Activated CD8-positive, alpha-beta memory T cell treated with anti-CD3 and anti-CD28 coated beads, Interleukin-2, amount 50 U/mL, for 48 hours (primary cell): ENCODE results near the gene GFRA4.
A peak's percentile ranks its signal among the peaks of the same experiment; 100 is the strongest.

ENCODE experiments used
- DNase-seq: peaks from one replicate; pipeline ENCODE4 v3.0.0-alpha.2; 2020

GFRA4 gene

GRCh38 chr20:3663031-3663701 is at the start of gene GFRA4:
Gene GFRA4, minus strand, starts transcription at chr20:3663399. Its CDS starts 0 bp downstream, at chr20:3663399.
- peak; percentile 45 for DNase-seq

DNA sequence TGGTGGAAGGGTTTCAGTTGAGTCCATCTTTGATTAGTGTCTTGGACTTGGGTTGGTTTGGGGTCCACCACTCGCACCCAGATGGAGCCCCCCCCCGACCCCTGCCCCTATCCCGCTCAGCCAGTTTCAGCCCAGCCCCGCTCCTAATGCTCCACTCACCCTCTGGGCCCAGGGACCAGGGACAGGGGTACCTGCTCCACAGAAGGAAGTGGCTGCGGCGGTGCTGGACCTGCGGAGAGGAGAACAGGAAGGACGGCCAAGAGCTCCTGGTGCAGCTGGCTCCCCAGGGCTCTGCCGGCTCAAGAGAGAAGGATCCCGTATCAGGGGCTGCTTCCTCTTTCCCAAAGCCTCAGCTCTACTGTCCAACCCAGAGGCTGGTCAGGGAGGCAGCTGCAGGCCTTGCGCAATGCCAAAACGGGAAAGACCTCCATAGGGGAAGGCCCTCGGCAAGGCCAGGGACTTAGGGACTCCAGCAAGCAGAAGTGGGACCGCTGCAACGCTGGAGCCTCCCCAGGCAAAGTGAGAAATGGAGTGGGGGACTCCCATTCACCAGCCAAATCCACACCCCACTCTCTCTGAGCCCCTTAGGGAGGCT is 49.2 kb upstream of the GFRA4 start, which contains the start of gene SIGLEC1:
Gene SIGLEC1 (minus strand): TSS at position 322 of the 595 bp plus-strand sequence. CDS start 5,472 bp downstream, outside the sequence.
- DNase-seq = no peak

- DNase-seq = no peak
Observed at GRCh38 chr20:3711484-3711941, 48.3 kb upstream of the GFRA4 start.

GRCh38 chr20:3710703-3711483 is 47.7 kb upstream of the GFRA4 start:
- DNase-seq = peak; percentile 99

DNA sequence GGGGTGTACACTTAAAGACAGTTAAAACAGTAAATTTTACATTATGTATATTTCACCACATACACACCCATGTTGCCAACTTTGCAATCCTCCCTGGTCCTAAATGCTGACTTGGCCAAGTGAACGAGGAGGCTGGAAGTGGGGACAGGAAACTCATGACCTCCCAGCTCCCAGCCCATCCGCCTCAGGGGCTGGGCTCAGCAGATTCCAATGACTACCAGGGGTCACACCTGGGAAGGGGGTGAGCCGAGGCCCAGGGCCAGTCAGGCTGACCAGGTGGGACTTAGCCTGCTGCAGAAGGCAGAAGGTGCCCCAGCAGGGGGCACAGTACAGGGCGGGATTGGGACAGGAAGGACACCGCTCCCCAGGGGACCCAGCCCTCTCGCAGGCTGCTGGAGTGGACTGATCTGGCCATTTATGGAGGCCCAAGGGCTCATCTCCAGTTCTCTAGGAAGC is 46.8 kb upstream of the GFRA4 start:
- DNase-seq = peak; percentile 49

- DNase-seq = no peak
Observed at GRCh38 chr20:3707508-3707899, 44.3 kb upstream of the GFRA4 start.

- no peak for DNase-seq
Observed at GRCh38 chr20:3706774-3707507, 43.7 kb upstream of the GFRA4 start.

DNA sequence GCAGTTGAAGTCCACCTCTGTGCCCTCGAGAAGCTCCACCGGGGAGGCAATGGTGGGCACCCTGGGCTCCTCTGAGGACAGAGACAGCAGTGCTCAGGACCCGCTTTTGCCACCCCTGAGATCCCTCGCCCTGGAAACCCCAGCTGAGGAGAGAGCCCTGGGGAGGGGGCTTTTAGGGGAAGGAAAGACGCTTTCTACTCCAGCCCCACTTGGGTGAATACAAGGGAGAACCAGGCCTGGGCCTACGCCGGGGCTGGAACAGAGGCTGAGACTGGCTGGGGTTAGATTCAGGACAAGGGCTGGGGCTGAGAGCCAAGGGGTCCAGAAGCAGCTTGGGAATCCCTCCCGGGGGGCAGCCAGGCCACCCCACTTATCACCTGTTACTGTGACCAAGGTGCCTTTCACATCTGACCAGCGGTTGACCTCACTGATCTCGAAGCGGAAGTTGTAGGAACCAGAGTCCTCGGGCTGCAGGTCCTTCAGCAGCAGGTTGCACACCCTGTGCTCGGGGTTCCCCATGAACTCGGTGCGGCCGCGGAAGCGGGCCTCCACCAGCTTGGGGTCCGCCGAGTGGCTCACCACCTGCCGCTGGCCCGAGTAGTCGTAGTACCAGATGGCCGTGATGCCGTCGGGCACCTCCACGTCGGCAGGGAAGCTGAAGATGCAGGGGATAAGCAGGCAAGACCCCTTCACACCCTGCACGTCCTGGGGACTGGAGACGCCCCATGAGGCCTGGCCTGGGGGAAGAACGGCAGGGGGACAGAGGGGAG is 43.0 kb upstream of the GFRA4 start:
- DNase-seq = no peak

DNA sequence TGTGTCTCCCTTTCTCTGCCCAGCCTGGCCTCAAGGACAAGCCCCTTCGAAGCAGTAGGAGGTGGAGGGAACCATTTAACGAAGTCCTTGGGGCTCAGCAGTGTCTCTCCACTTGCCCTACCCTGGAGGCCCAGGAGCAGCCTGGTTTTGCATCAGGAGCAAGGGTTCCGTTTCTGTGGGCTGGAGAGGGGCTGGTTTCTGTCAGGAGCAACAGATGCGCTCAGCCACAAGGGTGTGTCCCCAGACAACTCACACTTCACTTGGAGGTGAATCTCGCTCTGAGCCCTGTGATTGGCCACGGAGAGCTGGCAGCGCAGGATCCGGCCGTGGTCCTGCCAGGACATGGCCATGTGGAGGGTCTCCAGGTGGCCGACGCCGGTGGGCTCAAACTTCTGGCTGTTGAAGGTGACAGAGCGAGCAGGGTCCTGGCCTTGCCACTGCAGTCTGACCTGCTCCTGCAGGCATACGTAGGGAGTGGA is 42.3 kb upstream of the GFRA4 start:
- no peak for DNase-seq

- no peak for DNase-seq
Observed at GRCh38 chr20:3704087-3704486, 40.9 kb upstream of the GFRA4 start.

DNA sequence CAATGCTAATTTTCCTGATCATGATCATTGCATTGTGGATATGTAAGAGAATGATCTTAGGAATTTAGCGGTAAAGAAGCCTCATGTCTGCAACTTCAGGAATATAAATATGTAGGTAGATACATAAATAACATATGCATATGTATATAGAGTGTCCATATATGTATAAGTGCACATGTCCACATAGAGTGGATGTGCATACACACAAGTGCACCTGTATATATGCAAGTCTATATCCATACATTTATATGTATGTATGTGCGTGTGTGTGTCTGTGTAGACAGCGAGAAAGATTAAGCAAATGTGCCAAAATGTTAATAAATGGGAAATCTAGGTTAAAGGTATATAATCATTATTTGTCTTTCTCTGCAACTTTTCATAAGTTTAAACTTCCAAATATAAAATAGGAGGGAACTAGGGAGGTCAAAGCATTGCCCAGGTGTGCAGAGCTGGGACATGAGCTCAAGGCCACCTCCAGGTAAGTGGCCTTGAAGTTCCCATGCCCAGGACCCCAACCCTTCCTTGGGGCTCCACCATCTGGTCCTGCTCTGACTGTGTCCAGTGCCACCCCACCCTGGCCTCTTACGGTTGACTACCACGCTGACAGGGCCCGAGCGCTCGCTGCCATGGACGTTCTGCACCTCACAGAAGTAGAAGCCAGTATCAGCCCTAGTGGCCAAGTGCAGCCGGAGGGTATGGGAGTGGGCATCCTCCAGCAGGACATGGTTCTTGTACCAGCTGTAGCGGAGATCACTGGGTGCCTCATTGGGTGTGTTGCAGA is 39.6 kb upstream of the GFRA4 start:
- no peak for DNase-seq

GRCh38 chr20:3701061-3701998 is 38.1 kb upstream of the GFRA4 start:
- DNase-seq = no peak

DNA sequence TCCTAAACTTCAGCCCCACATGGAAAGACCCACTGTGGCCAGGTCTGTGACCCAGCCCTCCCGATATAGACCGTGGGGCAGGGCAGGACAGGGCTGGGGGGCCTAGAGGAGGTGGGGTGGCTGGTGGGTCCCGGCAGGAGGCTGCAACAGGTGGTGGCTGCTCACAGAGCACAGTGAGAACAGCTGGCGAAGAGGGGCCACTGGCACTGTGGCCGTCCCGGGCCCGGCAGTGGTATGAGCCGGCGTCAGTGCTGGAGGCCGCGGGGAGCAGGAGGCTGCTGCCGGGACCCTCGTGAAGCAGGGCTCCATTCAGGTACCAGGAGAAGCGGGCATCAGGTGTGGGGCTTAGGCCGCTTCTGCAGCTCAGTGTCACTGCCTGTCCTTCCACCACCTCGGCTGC is 35.8 kb upstream of the GFRA4 start:
- DNase-seq = no peak

- peak; percentile 49 for DNase-seq
Observed at GRCh38 chr20:3698591-3699001, 35.4 kb upstream of the GFRA4 start.

DNA sequence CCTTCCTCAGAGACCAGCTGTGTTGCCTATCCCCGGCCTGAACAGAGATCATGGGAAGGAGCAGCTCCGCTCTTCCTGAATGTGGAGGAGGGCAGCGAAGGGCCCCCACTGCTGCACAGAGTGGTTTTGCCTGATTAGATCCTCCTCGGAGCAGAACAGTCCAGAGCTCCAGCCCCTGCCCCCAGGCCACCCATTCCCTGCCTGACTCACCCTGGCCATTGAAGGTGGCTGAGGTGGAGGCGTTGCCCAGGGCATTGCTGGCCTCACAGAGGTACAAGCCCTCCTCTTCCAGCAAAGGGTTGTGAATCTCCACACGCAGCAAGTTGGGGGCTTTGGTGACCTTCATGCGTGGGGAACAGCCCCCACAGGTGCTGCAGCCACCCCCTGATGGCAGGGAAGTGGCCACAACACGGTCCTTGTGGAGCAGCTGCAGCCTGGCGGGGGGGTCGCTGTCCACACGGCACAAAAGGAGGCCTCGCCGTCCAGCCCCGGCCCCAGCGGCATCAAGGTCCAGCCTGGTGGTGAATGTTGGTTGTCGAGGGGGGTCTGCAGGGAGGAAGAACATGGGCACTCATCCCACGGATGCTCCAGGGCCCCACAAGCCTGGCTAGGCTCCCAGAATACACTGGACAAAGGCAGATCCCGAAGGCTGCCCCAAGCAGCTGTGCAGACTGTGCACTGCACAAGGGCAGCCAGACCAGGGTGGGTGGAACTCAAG is 34.5 kb upstream of the GFRA4 start:
- DNase-seq = no peak

GRCh38 chr20:3696745-3697587 is 33.8 kb upstream of the GFRA4 start:
- no peak for DNase-seq

DNA sequence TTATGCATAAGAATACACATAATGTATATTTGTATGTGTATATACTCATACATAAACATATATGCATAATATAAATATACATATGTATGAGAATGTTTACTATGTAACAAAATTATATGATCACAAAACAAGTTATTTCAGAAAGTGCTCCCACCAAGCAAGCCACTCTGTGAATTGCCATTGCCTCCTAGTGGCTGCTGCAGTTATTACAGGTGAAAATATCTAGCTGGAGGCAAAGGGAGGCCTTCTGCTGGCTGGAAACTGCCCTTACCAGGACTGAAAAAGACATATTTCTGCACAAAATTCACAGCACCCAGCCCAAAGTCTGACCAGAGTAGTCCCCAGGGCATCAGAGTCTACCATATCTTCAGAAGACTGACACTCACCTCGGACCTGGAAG is 33.0 kb upstream of the GFRA4 start:
- no peak for DNase-seq

DNA sequence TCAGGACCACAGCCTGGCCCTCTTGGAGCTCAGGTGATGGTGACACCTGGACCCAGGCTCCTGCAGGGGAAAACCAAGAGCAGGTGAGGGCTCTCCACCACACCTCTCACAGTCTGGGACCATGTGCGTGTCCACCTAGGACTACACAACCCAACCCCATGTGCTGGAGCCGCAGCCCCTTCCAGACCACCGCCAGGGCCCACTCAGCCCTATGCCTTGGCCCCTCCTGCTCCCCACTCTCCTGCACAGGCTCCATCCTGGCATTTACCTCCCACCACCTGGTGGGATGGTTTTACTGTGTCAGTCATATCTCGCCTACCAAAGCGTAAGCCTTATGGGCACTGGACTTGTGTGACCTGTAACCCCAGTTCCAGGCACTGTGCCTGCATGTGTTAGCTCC is 31.7 kb upstream of the GFRA4 start:
- peak; percentile 45 for DNase-seq
